Stimulated activated CD4-positive, alpha-beta T cell treated with anti-CD3 and anti-CD28 coated beads, Interleukin-15, amount 100 ng/mL, for 48 hours (primary cell): ENCODE measurements around the gene LCE2D.

Experiments used
- DNase-seq, 2 donors: peaks; one replicate each; pipeline ENCODE4 v3.0.0-alpha.2; 2020; ENCODE audit warnings: low read depth in 2 of 2

Gene LCE2D

GRCh38 chr1:152697701-152698600 lies 34.8 kb downstream of the LCE2D start, which contains the start of gene LCE2A:
Gene LCE2A, plus strand, starts transcription at chr1:152698345. Its CDS starts 557 bp downstream, at chr1:152698902.
- DNase-seq, result no peak

DNA sequence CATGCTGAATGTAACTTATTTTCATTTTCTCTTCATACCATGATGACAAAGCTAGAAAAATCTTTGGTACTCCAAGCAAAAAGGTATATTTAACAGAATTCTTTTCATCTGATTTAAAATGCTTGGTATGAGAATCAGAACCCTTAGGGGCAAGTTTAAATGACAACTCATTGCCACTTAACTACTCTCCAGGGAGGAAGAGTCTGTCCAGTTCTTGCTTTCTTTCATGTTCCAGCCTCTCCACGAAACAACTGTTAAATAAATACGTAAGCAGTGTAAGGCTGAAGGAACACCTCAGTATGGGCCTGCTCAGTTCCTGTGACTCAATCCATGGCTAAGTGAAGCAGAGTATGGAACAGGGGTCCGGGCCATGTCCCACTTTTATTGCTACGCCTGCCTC lies 36.6 kb downstream of the LCE2D start:
- no peak for DNase-seq

DNA sequence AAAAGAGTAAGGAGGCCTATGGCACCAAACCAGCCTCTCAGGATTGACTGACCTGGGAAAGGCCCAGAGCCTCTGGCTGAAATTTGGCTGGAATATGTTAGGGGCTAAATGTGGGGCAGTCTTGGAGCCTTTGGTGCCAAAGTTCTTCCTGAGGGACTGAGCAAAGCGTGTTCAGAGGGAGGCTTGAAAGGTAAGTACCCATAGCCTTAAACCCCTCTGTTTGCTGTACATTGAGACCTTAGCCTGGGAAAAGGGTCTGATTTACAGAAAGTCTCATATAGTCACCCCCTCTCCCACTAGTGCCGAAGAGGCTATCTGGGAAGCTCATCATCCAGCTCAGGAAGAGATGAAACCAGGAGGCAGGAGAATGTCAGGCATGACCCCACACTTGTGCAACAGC lies 44.7 kb downstream of the LCE2D start, which contains the start of gene LCE4A:
Gene LCE4A (plus strand): TSS at position 301 of the 400 bp plus-strand sequence. CDS start 916 bp downstream, outside the sequence.
- no peak for DNase-seq
